22Rv1 (cell line): ENCODE measurements around the gene SKP2.

ENCODE experiments used
- H3K27ac ChIP-seq: fragments of 450-650 bp; 2 replicates; pipeline ENCODE4 v1.5.1; 2017
- CTCF ChIP-seq: fragments of 450-650 bp; IDR thresholded peaks from 2 replicates; pipeline ENCODE4 v1.5.1; 2017; ENCODE audit warnings: mild to moderate bottlenecking
- ZFX ChIP-seq: fragments of 450-650 bp; IDR thresholded peaks from 2 replicates; pipeline ENCODE4 v1.6.1; 2017; ENCODE audit warnings: antibody characterized with exemption, borderline replicate concordance

Gene SKP2

GRCh38 chr5:36152324-36153297 is 700 bp downstream of the SKP2 start:
- peak overlapping the region; percentile 66 for H3K27ac ChIP-seq

GRCh38 chr5:36153298-36153677 is 1.4 kb downstream of the SKP2 start:
- no peak for TF ChIP-seq CTCF
- TF ChIP-seq ZFX = no peak
- H3K27ac ChIP-seq = no peak overlapping the region

More at GRCh38 chr5:36152324-36153297, 700 bp downstream of the SKP2 start:
- TF ChIP-seq ZFX = no peak
- no peak for TF ChIP-seq CTCF

- no peak for TF ChIP-seq CTCF
- no peak for TF ChIP-seq ZFX
- H3K27ac ChIP-seq = no peak overlapping the region
Observed at GRCh38 chr5:36153726-36154125, 1.8 kb downstream of the SKP2 start.

GRCh38 chr5:36155291-36155690 is 3.4 kb downstream of the SKP2 start:
- TF ChIP-seq CTCF (no peak), ZFX (no peak)
- no peak overlapping the region for H3K27ac ChIP-seq

GRCh38 chr5:36156121-36156601 is 4.2 kb downstream of the SKP2 start:
- TF ChIP-seq ZFX = no peak
- no peak for TF ChIP-seq CTCF

GRCh38 chr5:36156619-36157018 is 4.7 kb downstream of the SKP2 start:
- no peak for TF ChIP-seq ZFX
- TF ChIP-seq CTCF = no peak
- H3K27ac ChIP-seq = no peak overlapping the region

More at GRCh38 chr5:36156121-36156601, 4.2 kb downstream of the SKP2 start:
- H3K27ac ChIP-seq = no peak overlapping the region

- no peak overlapping the region for H3K27ac ChIP-seq
- TF ChIP-seq CTCF (no peak), ZFX (no peak)
Observed at GRCh38 chr5:36158144-36158543, 6.2 kb downstream of the SKP2 start.
